Peyer's patch (tissue), 4 donors: ENCODE results near the gene PNMA6A.
"Not testable (repeated sequence)": the region's sequence is repeated elsewhere in the genome, so short reads cannot be mapped to it uniquely, and the experiment has no call there.

Experiments
- CTCF ChIP-seq, 6 experiments: fragments of 450-650 bp in 4 of 6; fragments of 200-600 bp in 2 of 6; sonication (generic) in 1 of 6; IDR thresholded peaks; one replicate each; pipeline ENCODE4 v1.5.1; 2017 to 2019; ENCODE audit warnings: antibody characterized with exemption in 6 of 6, mild to moderate bottlenecking in 3 of 6, moderate library complexity in 1 of 6
- POLR2A ChIP-seq, 2 donors: fragments of 450-650 bp; IDR thresholded peaks; one replicate each; pipeline ENCODE4 v1.5.1; 2017; ENCODE audit warnings: antibody characterized with exemption in 2 of 2, mild to moderate bottlenecking in 2 of 2, moderate library complexity in 2 of 2

DNA sequence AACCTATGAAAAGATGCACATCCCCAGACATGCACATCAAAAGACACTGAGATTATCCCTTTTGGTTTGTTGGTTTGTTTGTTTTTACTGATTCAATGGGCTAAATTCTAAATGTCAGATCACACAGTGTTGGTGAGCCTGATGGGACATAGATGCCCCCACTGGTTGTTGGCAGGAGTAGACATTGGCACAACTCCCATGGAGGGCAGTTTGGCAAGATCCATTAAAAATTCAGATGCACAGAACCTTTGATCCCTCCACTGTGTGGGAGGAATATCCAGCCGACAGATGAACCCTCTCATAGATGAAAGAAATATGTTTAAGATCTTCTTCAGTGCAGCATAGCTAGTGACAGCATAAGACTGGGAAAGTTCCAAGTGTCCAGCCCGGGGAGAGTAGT lies 38.5 kb downstream of the PNMA6A start:
- TF ChIP-seq POLR2A, CTCF (IDR thresholded peaks at IDR 0.05): not testable (repeated sequence)
